ENCODE results near the gene COX11.
A peak's percentile ranks its signal among the peaks of the same experiment; 100 is the strongest.

GRCh38 chr17:54947396-54947795 lies 21.1 kb downstream of the COX11 start:
- TF ChIP-seq CSRNP2 (CRISPR knock-in tag; conservative IDR thresholded peaks at IDR 0.05; ENCODE audit: low read depth) (no peak), GMEB1 (CRISPR knock-in tag; IDR thresholded peaks at IDR 0.05; ENCODE audit: borderline replicate concordance) (no peak), REST (IDR thresholded peaks at IDR 0.05; ENCODE audit: borderline replicate concordance in 1 of 2, low read depth in 1 of 2, low read length in 2 of 2) (no peak), FOXC1 (CRISPR knock-in tag; IDR thresholded peaks at IDR 0.05; ENCODE audit: borderline replicate concordance) (no peak), GATAD2A (CRISPR knock-in tag; IDR thresholded peaks at IDR 0.05) (peak; percentile 76), ZNF557 (CRISPR knock-in tag; IDR thresholded peaks at IDR 0.05) (no peak), POLR2A (IDR thresholded peaks at IDR 0.05; ENCODE audit: insufficient read depth in 1 of 2, low read depth in 2 of 2, low read length in 2 of 2) (no peak), ZNF569 (CRISPR knock-in tag; IDR thresholded peaks at IDR 0.05; ENCODE audit: borderline replicate concordance) (no peak)
- TF ChIP-seq, protein P1, sequence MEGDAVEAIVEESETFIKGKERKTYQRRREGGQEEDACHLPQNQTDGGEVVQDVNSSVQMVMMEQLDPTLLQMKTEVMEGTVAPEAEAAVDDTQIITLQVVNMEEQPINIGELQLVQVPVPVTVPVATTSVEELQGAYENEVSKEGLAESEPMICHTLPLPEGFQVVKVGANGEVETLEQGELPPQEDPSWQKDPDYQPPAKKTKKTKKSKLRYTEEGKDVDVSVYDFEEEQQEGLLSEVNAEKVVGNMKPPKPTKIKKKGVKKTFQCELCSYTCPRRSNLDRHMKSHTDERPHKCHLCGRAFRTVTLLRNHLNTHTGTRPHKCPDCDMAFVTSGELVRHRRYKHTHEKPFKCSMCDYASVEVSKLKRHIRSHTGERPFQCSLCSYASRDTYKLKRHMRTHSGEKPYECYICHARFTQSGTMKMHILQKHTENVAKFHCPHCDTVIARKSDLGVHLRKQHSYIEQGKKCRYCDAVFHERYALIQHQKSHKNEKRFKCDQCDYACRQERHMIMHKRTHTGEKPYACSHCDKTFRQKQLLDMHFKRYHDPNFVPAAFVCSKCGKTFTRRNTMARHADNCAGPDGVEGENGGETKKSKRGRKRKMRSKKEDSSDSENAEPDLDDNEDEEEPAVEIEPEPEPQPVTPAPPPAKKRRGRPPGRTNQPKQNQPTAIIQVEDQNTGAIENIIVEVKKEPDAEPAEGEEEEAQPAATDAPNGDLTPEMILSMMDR (CRISPR knock-in tag; IDR thresholded peaks at IDR 0.05) = no peak
